ENCODE data around the gene IGF1R.

Gene IGF1R

DNA sequence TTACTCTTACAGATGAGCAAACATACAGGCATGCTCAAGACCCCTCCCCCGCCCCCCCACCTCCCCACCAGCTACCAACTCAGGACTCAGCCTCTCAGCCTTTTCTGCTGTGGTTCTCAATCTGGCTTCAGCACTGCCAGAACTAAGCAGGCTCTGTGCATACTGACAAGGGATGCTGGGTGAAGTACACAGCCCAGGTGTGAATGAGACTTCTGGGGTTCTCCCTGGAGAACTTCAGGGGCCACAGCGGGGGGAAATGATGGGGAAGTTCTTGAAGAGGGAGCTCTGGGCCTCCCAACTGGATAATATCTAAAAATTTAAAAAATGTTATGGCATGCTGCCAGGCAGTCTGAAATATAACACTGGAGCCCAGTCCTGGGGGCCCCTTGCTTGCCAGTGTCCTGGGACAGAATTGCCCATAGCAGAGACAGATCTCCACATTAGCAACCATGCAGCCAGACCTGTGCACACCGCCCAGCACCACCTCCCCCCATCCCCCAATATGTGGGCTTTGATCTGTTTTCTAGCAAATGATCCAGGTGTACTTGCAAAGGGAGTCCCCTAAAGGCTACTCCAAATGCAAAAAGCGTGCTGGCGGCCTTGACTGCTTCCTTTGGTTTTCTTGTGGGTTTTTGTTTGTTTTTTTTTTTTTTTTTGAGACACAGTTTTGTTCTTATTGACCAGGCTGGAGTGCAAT, 317.9 kb downstream of the IGF1R start:
- H3K27me3 ChIP-seq = no peaks in the 10 kb centered on the region
- H3K4me1 ChIP-seq = peaks cover 0 to 10% (median 0%) of the 10 kb centered on the region in 10 experiments; a peak in 4 of 20 replicates
- peaks cover 22 to 29% (median 26%) of the 10 kb centered on the region in 11 experiments for H3K36me3 ChIP-seq
- peaks cover 13 to 16% (median 16%) of the 10 kb centered on the region in 11 experiments for H3K9me3 ChIP-seq (replicated peaks in 1 of 11)
- no peak overlapping the region for H3K27ac ChIP-seq
- H3K9ac ChIP-seq = no peak overlapping the region
- peaks cover 0 to 4% (median 0%) of the 10 kb centered on the region in 11 experiments; a peak in 1 of 22 replicates for H4K20me1 ChIP-seq
- TF ChIP-seq Cebpa-rat (IDR thresholded peaks at IDR 0.05) = no peak
- no peak overlapping the region for H3K4me3 ChIP-seq
- no peak overlapping the region for H3K4me2 ChIP-seq

DNA sequence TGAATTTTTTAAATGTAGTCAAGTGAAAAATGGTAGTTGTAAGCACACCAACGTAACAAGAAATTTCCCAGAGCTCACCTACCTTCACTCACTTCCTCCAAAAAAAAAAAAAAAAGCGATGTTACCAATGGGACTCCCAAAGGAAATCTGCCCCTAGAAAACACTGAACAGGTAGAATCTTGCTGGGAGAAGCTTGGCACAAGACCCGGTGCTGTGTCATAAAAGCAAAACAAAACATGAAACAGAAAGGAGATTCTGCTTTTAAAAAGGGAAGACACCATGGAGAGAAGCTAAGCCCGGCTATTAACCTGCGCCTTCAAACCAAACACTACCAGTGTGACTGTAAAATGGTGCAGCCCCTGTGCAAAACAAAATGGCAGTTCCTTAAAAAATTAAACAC, 318.8 kb downstream of the IGF1R start:
- TF ChIP-seq Cebpa-rat (IDR thresholded peaks at IDR 0.05) = no peak
- Histone ChIP-seq H3K9me3 (replicated peaks in 1 of 11) (peaks cover 5 to 8% (median 7%) of the 10 kb centered on the region in 11 experiments; a peak in 21 of 22 replicates), H3K27ac (no peak overlapping the region), H3K27me3 (no peaks in the 10 kb centered on the region), H3K4me2 (no peak overlapping the region), H4K20me1 (peaks cover 0 to 4% (median 0%) of the 10 kb centered on the region in 11 experiments; a peak in 1 of 22 replicates), H3K4me3 (no peak overlapping the region), H3K9ac (no peak overlapping the region), H3K36me3 (peaks cover 13 to 20% (median 18%) of the 10 kb centered on the region in 11 experiments), H3K4me1 (peaks cover 0 to 10% (median 0%) of the 10 kb centered on the region in 10 experiments; a peak in 4 of 20 replicates)

DNA sequence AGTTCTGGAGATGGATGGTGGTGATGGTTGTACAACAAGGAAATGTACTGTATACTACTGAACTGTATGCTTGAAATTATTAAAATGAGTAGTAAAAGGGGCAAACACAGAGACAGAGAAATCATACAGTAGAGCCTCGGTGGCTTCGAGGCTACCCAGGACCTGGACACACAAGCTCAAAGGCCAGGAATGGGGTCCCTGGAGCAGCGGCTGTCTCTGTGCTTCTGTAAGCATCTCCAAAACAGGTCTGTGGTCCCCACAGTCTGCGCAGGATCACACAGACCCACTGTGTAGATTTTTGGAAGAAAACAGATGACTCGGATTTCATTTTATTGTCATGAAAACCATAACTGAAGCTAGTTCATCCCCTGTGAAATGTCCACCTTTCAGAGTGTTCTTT, 319.6 kb downstream of the IGF1R start:
- Histone ChIP-seq H3K4me1 (peaks cover 0 to 10% (median 0%) of the 10 kb centered on the region in 10 experiments; a peak in 4 of 20 replicates), H3K4me3 (no peak overlapping the region), H3K4me2 (no peak overlapping the region), H3K9me3 (replicated peaks in 1 of 11) (no peaks in the 10 kb centered on the region), H3K36me3 (peaks cover 6 to 12% (median 10%) of the 10 kb centered on the region in 11 experiments; a peak in 19 of 22 replicates), H3K9ac (no peak overlapping the region), H3K27ac (no peak overlapping the region), H4K20me1 (peaks cover 0 to 4% (median 0%) of the 10 kb centered on the region in 11 experiments; a peak in 1 of 22 replicates), H3K27me3 (no peaks in the 10 kb centered on the region)
- no peak for TF ChIP-seq Cebpa-rat (IDR thresholded peaks at IDR 0.05)

DNA sequence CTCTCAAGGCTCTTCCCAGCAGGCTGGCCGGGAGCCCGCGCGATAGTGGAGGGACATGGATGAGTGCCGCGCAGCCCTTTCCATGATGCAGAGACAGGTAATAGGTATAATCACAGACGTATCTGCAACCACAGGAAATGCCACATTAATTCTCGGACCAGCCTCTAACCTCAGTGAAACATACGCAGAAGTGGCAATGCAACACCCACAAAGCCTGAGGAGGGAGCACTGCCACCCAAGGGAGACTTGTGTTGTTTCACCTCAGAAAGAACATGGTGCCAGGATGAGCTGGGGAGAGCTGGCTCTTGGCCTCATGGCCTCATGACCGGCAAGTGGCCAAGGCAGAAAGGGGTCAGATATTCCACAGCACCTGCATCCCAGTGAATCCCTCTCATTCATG, 320.2 kb downstream of the IGF1R start:
- TF ChIP-seq Cebpa-rat (IDR thresholded peaks at IDR 0.05) = no peak
- peaks cover 0 to 6% (median 3%) of the 10 kb centered on the region in 11 experiments; a peak in 14 of 22 replicates for H3K36me3 ChIP-seq
- H3K4me3 ChIP-seq = no peak overlapping the region
- H3K4me2 ChIP-seq = no peak overlapping the region
- H3K9me3 ChIP-seq (replicated peaks in 1 of 11) = no peaks in the 10 kb centered on the region
- peaks cover 0 to 10% (median 0%) of the 10 kb centered on the region in 10 experiments; a peak in 4 of 20 replicates for H3K4me1 ChIP-seq
- H3K27me3 ChIP-seq = no peaks in the 10 kb centered on the region
- no peak overlapping the region for H3K27ac ChIP-seq
- H4K20me1 ChIP-seq = peaks cover 0 to 4% (median 0%) of the 10 kb centered on the region in 11 experiments; a peak in 1 of 22 replicates
- no peak overlapping the region for H3K9ac ChIP-seq

DNA sequence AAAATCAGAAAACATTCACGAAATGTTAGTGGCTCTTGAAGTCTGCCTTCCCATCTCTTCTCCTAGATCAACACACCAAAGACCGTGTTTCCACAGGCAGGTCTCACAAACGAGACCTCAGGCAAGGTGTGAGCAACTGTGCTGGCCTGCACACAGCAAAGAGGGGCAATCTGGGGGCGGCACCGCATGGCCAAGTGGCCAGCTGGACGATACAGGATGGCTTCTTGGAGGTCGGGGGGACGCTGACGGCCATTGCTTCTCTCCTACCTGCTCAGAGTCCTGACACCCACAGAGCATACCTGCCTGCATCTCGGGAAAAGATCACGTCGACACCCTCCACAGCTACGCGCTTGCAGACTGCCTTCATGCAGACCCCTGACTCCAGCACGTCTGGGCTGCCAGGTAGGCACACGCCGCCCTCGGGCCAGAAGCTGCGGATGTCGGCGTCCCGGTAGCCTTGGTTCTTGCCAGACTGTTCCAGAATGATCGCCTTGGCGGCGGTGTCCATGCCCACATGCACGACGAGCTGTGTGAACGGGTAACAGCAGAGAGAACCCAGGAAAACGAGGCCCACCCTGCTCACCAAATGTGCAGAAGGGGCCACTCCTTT, 320.9 kb downstream of the IGF1R start:
- Histone ChIP-seq H3K36me3 (no peaks in the 10 kb centered on the region), H3K9ac (no peak overlapping the region), H3K9me3 (replicated peaks in 1 of 11) (no peaks in the 10 kb centered on the region), H3K4me3 (no peak overlapping the region), H3K4me2 (no peak overlapping the region), H3K27ac (no peak overlapping the region), H4K20me1 (peaks cover 0 to 4% (median 0%) of the 10 kb centered on the region in 11 experiments; a peak in 1 of 22 replicates), H3K27me3 (no peaks in the 10 kb centered on the region), H3K4me1 (peaks cover 0 to 9% (median 0%) of the 10 kb centered on the region in 10 experiments; a peak in 4 of 20 replicates)
- no peak for TF ChIP-seq Cebpa-rat (IDR thresholded peaks at IDR 0.05)

DNA sequence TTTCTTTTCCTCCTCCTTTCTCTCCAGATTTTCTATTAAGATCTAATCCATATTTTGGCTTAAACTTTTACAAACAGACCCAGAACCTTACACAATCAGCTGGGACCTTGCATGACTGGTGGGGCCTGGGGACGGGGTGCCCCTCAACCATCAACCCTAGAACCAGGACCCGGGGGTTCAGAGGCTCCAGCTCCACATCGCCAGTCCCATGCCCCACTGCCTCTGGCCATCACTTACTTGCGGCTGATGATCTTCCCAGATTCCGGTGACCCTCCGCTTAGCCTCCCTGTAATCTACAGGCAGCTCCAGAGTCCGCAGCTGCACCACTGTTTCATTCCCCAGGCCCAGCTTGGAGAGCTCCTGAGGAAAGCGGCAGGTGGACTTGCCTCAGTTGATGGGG, 322.5 kb downstream of the IGF1R start:
- Histone ChIP-seq H3K27ac (no peak overlapping the region), H3K4me1 (no peaks in the 10 kb centered on the region), H3K36me3 (no peaks in the 10 kb centered on the region), H3K27me3 (no peaks in the 10 kb centered on the region), H3K4me2 (no peak overlapping the region), H3K9ac (no peak overlapping the region), H3K9me3 (replicated peaks in 1 of 11) (no peaks in the 10 kb centered on the region), H4K20me1 (no peaks in the 10 kb centered on the region), H3K4me3 (no peak overlapping the region)
- TF ChIP-seq Cebpa-rat (IDR thresholded peaks at IDR 0.05) = no peak

DNA sequence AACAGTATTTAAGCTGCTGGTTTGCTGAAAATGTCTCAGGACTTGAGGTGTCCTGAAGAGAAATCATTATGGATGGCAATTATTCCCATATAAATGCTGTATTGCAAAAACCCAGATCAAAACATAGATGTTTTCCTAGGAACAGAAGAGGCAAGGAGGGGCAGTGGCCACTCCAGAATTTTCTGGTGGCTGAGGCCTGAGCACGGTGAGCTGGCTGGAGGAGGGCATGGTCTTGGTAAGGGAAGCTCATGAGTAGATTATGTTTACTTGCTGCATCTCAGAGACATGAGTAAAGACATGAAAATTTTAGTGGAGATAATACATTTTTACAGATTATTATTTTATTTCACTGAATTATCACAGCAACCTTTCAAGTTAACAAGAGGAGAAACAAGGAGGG, 328.2 kb downstream of the IGF1R start:
- TF ChIP-seq Cebpa-rat (IDR thresholded peaks at IDR 0.05) = no peak
- no peaks in the 10 kb centered on the region for H4K20me1 ChIP-seq
- H3K4me2 ChIP-seq = no peak overlapping the region
- H3K36me3 ChIP-seq = no peaks in the 10 kb centered on the region
- H3K27me3 ChIP-seq = no peaks in the 10 kb centered on the region
- no peak overlapping the region for H3K9ac ChIP-seq
- no peak overlapping the region for H3K4me3 ChIP-seq
- H3K4me1 ChIP-seq = peaks cover 0 to 14% (median 8%) of the 10 kb centered on the region in 10 experiments; a peak in 13 of 20 replicates
- H3K27ac ChIP-seq = no peak overlapping the region
- H3K9me3 ChIP-seq (replicated peaks in 1 of 11) = peaks cover 0 to 9% (median 0%) of the 10 kb centered on the region in 11 experiments; a peak in 2 of 22 replicates

DNA sequence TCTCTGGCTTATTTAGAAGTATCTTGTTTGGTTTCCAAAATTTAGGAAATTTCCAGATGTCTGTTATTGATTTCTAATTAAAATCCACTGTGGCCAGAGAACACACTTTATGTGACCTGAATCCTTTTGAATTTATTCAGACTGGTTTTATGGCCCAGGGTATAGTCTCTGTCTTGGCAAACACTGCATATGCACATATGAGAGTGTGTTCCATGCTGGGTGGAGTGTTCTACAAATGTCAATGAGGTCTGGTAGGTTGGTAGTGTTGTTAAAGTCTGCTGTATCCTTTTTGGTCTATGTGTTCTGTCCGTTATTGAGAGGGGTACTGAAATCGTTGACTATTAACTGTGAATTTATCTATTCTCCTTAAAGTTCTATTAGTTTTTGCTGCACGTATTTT, 329.1 kb downstream of the IGF1R start:
- Histone ChIP-seq H3K27me3 (no peaks in the 10 kb centered on the region), H3K4me2 (no peak overlapping the region), H3K4me1 (peaks cover 0 to 23% (median 9%) of the 10 kb centered on the region in 10 experiments; a peak in 14 of 20 replicates), H3K4me3 (no peak overlapping the region), H3K9ac (no peak overlapping the region), H3K27ac (no peak overlapping the region), H3K9me3 (replicated peaks in 1 of 11) (peaks cover 0 to 9% (median 0%) of the 10 kb centered on the region in 11 experiments; a peak in 2 of 22 replicates), H3K36me3 (no peaks in the 10 kb centered on the region), H4K20me1 (no peaks in the 10 kb centered on the region)
- no peak for TF ChIP-seq Cebpa-rat (IDR thresholded peaks at IDR 0.05)

DNA sequence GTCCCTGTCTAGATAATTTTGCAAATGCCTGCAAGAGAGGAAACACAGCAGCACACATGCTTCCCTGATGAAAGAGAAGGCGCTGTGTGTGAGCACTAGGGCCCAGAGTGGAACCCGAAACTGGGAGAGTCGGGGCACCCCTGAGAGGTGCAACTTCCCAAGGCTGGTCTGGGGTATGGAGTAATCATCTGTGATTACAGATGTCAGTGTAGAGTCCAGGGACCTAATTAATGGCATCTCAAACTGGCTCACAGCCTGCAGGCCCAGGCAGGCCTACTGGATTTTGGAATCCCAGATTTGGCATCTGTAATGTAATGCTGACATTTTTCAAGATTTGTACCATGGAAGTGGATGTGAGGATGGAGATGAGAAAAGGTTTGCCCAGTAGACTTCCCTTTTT, 329.8 kb downstream of the IGF1R start:
- H3K36me3 ChIP-seq = no peaks in the 10 kb centered on the region
- TF ChIP-seq Cebpa-rat (IDR thresholded peaks at IDR 0.05) = no peak
- no peak overlapping the region for H3K27ac ChIP-seq
- H3K9ac ChIP-seq = no peak overlapping the region
- peaks cover under 1 to 30% (median 13%) of the 10 kb centered on the region in 10 experiments; a peak in 16 of 20 replicates for H3K4me1 ChIP-seq
- no peak overlapping the region for H3K4me2 ChIP-seq
- no peaks in the 10 kb centered on the region for H3K27me3 ChIP-seq
- H3K9me3 ChIP-seq (replicated peaks in 1 of 11) = peaks cover 0 to 9% (median 0%) of the 10 kb centered on the region in 11 experiments; a peak in 2 of 22 replicates
- no peak overlapping the region for H3K4me3 ChIP-seq
- no peaks in the 10 kb centered on the region for H4K20me1 ChIP-seq

Data from BLaER1 treated with 17β-estradiol and CSF1 and Interleukin-3, amounts not matched to agents 10 nM and 100 nM (cell line).